HG03558 (cell line): ENCODE results near the gene RNLS.
"Not testable (repeated sequence)": the region's sequence is repeated elsewhere in the genome, so short reads cannot be mapped to it uniquely, and the experiment has no call there.

Experiments
- ATAC-seq: cut with Tn5 transposase; IDR thresholded peaks from one replicate; pipeline ENCODE4 v1.9.1; 2021; ENCODE audit warnings: moderate number of reproducible peaks; ENCODE audit not compliant: unreplicated experiment; ENCODE audit errors: extremely low read depth

The RNLS gene

DNA sequence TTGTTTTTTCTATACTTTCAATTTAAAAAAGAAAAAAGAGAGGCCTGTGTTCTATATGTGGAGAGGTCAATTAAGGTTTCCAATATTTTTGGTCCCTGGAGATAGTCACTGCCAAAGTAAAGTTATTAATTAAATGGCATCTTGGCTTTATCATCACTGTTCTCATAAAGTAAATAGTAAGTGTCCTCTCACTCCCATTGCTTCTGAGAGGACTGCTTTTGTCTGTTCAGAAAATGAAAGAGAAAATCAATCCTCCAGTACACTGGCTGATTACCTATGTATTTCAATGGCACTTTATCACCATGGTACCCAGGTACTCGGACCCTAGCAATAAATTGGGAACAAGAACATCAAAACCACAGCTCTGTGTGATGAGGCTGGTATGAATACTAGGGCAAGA is 94.0 kb downstream of the RNLS start:
- no peak for ATAC-seq

DNA sequence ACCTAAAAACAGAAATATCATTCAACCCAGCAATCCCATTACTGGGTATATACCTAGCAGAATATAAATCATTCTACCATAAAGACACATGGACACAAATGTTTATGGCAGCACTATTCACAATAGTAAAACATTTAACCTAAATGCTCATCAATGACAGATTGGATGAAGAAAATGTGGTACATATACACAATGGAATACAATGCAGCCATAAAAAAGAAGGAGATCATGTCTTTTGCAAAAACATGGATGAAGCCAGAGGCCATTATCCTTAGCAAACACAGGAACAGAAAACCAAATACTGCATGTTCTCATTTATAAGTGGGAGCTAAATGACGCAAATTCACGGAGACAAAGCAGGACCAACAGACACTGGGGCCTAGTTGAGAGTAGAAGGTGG is 96.3 kb downstream of the RNLS start:
- not testable (repeated sequence) for ATAC-seq

DNA sequence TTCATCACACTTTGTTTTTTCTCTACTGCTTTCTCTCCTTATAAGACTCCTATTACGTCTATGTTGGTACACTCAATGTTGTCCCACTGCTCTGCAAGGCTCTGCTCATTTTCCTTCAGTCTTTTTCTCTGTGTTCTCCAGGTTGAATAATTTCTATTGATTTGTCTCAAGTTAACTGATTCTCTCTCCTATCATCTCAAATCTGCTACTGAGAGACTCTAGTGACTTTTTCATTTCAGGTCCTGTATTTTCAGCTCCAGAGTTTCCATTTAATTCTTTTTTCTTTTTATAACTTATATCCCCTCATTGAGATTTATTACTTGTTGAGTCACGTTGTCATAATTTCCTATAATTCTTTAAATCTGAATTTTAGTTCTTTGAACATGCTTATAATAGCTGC is 100.9 kb downstream of the RNLS start:
- no peak for ATAC-seq

DNA sequence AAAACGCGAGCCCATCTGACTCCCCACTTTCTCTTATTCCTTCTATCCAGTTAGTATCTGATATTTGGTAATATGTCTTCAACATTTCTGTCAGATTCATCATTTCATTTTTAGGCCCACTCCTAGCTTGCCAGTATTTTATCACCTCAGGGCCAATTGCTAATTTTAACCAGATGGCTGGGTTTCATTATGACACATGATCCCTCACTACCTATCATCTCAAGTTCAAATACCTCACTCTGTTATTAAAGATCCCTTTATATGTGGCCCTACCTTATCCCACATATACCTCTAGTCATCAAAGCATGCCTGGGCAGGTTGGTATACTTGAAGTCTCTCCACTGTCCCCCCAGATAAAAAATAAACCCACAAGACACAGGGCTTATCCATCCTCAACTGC is 104.9 kb downstream of the RNLS start:
- no peak for ATAC-seq

DNA sequence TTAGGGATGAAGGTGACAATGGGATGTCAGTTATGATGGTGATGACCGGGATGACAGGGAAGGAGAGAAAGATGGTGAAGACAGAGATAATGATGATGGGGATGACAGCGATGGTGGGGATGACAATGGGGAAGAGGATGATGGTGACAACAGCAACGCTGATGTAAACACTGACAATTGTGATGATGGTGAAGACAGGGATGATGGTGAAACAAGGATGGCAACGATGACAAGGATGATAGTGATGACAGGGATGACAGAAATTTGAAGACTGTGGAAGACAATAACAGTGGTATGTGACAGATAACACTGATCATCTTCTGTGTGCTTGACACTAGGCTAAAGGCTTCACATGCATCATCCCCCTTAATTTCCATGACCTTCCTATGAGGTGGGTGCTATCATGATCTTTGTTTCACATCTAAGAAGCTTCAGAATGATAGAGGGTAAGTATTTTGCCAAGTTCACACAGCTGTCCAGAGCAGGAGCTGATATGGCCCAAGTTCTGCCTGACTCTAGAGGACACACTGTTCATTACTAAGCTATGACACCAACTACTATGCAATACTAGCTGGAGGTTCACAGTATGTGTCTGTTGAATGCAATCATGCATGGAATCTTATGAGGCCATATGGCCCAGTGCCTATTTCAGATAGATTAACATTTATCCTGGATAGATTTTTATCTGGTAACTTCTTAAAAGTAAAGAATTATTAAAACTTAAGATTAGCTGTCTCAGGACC is 105.6 kb downstream of the RNLS start:
- no peak for ATAC-seq

DNA sequence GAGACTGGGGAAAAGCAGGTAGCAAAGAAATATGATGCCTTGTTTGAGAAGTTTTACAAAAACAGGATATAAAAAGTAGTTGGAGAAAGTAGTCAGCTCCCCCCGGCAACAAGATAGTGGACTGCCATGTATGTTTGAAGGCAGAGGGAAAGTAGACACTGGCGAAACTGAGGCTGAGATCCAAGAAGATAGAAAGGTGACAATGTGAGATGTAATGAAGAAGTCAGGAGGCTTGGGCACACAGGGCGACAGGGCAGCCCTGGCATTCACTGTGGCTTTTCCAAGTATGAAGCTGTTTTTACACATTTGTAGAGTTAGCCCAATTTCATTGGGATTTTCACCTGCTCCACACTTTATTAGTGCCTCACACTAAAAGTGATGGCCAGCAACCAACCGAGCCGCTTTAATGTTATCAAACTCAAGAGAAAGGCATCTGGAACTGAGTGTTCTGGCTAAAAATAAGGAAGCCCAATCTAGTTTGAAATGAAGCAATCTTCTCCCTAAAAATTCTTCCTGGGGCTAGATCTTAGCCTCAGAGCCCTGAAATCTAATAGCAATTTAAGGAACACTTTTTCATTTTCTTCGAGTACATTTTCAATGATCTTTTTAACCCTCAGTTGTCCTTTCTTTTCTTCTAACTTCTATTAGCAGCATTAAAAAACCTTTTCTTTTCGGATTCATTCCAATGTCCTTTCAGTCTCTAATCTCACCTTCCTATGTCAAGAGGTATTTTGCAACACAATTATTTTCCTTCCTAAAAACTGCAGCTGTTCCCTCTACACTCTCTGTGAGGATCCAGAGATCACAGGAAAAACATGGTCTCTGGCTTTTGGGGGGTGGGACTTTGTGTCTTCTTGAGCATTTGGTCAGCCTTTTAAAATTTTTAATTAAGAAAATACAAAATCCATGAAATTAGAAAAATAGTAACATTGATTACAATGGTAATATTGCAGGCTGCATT is 108.0 kb downstream of the RNLS start:
- ATAC-seq, result no peak

DNA sequence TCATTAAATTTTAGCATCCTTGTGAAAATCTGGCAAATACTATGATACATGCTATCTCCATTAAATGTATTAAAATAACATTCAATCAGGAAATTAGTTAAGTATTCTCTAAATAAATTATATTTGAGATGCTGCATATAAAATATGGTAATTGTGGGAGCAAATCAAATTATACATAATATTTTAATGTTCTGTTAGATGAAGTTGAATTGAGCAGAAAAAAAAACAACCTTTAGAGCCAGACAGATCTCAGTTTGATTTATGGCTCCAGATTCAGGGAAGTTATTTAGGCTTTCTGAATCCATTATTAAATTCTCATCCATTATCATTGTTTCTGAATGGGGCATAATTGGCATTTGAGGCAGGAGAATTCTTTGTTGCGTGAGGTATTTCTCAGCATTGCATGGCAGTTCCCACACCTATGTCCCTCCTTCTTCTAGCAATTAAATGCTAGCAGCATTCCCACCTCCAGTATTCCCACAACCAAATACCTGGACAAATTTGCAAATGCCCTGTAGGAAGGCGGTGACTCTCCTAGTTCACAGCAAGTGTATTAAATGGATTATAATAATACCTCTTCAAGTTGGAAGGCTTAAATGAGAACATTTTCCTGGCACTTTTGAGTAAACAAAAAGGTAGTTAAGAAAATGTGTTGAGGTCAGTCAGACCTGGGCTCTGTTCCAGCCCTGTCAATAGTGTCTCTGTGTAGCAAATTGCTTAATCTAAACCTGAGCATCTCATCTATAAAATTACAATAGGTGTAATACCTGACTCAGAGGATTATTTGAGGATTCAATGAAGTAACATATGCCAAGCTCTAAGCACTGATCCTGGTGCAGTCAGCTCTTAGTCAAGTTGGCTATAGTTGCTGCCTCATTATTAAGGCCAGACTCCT is 108.9 kb downstream of the RNLS start:
- no peak for ATAC-seq

DNA sequence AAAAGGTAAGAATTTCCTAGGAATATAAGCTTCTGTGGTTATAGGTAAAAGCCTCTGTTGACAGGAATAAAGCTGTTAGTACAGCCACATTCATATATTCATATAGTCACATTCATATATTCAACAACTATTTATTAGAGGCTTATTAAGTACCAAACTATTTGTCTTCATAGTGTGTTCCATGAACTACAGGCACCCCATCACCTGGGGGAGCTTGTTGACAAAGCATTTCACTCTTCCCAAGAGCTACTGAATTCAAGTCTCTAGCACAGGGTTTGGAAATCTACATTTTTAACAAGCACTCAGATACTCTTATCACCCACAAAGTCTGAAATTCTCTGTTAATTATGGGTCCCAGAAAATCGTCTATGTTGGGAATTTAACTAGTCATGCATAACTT is 110.6 kb downstream of the RNLS start:
- no peak for ATAC-seq

DNA sequence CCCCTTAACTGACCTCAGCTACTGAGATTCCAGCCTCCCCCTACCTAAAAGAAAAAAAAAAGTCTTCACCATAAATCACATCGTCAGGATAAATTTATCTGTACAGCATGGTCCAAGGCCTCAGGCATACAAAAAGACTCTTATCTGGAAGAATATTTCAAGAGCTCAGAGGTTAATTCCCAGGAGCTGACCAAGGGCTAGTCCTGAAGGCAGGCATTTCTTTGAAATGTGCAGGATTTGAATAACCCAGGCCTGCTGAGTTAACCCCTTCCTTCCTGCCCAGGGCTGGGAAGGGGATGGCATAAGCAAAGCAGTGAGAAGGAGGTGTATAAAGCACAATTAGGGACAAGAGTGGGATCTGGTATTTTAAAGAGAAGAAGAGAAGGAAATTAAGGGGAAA is 111.2 kb downstream of the RNLS start:
- ATAC-seq, result no peak

DNA sequence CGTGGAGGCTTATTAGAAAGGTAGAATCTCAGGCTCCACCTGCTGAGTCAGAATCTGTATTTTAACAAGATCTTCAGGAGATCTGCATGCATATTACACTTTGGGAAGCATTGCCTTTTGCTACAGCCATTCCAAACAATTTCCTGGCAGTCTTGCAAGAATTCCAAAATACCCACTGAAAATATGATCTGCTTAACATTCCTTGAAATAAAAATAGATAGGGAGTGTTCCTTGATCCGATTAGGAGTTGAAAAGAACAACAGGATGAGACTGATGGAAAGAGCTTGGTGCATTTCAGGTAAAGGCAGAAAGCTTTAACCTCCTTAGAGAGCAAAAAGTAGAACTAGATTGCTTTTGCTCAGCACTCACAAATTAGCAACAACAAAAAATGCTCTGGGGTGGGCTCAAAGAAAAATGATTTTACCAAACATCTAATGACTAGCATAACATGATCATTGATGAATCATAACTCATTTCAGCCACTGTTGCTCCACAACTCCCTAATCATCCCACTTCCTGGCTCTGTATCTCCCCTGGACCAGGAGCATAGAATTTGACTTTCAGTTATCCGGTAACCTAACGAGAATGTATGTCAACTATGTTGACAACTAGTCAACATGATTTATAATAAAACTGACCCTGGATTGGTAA is 115.2 kb downstream of the RNLS start:
- no peak for ATAC-seq

DNA sequence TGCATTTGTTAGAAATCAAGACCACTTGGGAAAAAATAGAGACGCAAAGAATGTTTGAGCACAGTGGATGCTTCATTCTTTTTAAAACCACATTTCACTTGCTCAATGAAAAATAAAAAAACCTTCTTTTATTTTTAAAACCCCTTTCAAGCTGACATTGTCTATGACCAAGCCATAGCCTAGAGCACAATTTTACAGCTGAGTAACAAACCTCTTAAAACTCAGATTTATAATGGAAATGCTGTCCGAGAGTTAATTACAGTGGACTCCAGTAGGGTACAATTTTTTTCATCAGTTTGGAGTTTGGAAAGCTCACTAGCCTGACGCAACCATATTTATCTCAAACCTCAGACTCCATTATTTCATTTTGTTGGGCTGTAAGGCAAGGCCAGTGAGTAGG is 116.3 kb downstream of the RNLS start:
- no peak for ATAC-seq

DNA sequence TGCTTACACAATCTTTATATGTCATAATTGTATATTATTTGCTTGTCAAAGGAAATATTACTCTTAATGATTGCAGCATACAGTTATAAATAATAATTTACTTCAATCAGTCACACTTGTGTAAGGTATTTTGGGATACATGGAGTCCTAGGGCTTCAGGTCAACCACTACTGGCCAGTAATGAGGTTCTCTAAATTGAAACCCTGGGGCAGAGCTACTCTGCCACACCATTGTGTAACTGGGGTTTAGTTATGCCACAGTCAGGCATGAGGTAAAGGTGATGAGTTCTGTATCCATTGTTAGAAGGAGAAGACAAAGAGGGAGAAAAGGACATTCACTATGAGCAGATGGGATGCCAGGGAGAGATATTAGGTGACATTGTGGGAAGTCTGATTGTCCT is 117.4 kb downstream of the RNLS start:
- no peak for ATAC-seq

DNA sequence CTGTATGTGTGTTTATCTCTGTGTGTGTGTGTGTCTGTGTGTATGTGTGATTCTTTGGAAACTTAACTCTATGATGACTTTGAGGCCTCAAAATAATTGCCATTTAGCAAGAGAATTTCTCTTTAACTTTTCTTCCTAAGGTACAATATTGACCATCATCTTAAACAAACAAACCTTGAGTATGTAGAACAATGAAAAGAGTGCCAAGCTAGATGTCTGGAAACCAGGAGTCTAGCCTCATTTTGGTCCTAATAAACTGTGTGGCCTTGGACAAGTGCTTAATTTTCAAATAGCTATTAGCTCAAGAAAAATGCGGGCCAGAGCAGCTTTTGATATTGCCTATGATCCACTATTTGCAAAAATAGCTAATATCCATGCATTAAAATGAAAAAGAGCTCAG is 119.3 kb downstream of the RNLS start:
- no peak for ATAC-seq

DNA sequence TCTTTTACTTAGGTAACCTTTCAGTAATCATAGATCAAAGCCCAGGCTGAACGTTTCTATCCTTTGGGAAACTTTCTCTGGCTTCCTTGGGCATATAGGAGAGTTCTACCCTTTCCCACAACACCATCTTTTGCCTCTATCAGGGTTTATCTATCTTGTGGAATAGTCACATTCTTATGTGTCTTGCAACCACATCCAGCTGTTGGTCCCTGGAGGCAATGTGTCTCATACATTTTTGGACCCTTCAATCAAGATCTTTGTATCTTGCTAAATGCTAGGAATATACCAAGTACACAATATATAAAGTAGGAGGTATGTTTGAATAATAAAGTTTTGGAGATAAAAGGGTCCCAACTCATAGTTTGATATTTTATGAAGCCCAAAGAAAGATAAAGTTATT is 121.7 kb downstream of the RNLS start:
- ATAC-seq, result no peak

DNA sequence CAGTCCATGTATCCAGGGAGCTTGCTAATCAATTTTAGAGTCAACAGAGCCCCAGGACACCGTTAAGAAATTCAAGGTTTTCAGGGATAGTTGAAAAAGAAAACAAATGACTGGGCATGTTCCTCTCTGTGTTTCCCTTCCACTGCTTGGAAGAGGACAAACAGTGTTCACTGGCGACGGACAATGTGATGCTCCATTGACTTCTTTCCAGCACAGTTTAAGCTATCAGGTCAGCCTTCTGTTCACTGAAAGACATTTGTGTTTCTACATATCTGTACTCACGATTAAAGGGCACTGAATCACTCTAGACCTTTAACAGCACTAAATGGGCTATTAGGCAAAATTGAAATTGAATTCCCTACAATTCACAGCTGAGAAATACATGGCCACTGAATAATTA is 123.6 kb downstream of the RNLS start:
- ATAC-seq, result no peak

DNA sequence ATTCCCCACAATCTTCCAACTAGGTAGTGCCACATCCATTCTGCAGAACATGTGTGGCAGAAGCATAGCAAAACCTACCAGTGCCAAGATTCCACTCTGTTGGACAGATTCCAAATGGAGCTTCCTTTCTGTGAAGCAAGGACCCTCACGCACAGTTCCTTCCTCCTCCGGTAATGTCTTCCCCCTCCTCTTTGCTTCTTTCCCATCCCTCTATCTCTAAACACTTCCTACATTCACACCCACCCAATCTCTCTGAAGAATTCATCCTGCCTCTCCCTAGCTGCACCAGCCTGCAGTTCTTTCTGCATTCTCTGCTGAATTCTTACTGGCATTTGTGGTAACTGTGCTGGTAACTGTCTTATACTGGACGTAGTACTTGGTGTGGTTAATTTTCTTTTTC is 124.9 kb downstream of the RNLS start:
- no peak for ATAC-seq

DNA sequence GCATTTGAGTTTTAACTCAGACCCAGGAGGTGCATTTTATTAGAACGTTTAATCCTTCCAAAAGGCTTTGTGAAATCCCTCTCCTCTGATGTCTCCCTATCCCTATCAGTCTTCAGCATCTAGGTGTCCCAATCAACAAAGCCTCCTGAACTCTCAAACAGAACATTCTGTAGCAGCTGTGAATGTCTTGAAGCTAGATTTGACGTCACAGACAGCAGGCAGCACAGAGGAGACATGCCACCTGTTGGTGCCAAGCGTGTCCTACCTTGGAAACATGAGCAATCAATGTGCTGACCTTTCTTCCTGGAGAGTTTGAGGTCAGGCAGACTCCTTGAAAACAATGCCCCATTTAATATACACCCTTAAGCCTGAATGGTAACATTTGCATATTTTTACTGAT is 125.5 kb downstream of the RNLS start:
- no peak for ATAC-seq

DNA sequence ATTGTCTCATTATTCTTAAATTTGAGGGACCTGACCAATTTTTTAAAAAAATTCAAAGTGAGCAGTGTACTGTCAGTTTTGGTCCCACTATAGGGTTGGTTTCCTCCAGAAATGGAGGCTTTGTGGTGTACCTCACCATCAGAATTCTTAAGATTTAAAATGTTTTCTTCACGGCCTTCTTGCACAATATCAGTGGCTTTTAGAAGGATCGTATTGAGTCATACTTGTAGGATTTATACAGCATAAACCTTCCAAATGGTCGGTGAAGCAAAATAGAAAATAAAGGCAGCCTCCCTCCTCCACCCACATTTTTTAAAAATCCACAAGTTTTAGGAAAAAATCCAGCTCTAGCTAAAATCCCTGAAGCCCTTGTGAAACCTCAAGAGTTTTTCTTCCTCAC is 126.4 kb downstream of the RNLS start:
- ATAC-seq, result no peak

DNA sequence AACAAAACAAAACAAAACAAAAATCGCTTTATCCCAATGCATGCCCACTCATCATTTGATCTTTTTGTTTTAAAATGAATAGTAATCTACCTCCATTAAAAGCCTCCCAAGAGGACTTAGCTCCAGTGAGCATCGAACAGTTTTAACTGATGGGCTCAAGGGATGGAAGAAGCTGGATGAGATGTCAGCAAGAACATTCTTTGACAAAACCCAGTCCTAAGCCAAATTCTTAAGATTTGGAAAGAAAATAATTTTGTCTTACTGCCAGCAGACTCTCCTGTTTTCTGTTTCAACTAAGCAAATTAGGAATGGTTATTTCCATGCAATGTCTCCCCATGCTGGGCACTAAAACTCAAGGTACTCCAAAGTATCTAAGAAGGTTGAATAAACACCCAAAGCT is 127.3 kb downstream of the RNLS start:
- no peak for ATAC-seq

DNA sequence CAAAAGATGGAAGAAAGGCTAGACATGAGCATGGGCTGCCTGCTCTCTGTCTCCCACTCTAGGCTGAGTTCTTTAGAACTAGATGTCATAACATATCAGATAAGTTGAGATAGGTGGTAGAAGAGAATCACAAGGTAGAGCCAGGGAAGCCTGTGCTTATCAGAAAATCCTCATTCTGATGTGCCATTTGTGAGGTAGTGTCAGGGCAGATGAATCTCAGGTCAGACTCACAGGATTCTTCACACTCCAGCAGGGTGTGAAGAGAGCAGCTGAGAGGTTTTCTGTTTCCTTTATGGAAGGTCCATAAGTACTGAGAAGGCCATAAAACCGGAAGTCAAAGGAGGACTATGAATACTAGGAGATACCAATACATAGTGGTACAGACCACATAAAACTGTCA is 132.9 kb downstream of the RNLS start:
- no peak for ATAC-seq
